Kidney (tissue), 14 donors: ENCODE data around the gene NUDT3. TPM values are rescaled to one million over a fixed set of nuclear protein-coding genes. Genes with fewer than 3 reads are reported as not detected.

ENCODE experiments used
- DNase-seq, 5 donors: peaks; one replicate each; pipeline ENCODE4 v3.0.0-alpha.2; 2013 to 2020
- FAIRE-seq: peaks from 2 replicates; lab custom pipeline; 2012; peaks lifted over from hg19 to GRCh38; lab: Jason Lieb, UNC
- H3K27ac ChIP-seq, 2 donors: one replicate each; pipeline ENCODE4 v1.7.0; 2013; ENCODE audit warnings: low read depth in 2 of 2, low read length in 2 of 2, inconsistent platforms in 1 of 2
- H3K27me3 ChIP-seq: one replicate; pipeline ENCODE4 v1.7.1; 2013; ENCODE audit warnings: low read length, inconsistent platforms; ENCODE audit not compliant: control insufficient read depth, insufficient read depth
- H3K36me3 ChIP-seq, 3 donors: one replicate each; pipeline versions ENCODE4 v1.7.0 to v1.7.1; 2013; ENCODE audit warnings: low read length in 3 of 3, control low read depth in 1 of 3, inconsistent platforms in 1 of 3; ENCODE audit not compliant: insufficient read depth in 3 of 3, control insufficient read depth in 2 of 3
- H3K4me1 ChIP-seq, 3 donors: one replicate each; pipeline versions ENCODE4 v1.7.0 to v1.7.1; 2013; ENCODE audit warnings: low read length in 3 of 3, inconsistent platforms in 1 of 3, low read depth in 1 of 3; ENCODE audit not compliant: control insufficient read depth in 2 of 3, insufficient read depth in 2 of 3
- H3K4me3 ChIP-seq, 3 donors: one replicate each; pipeline versions ENCODE4 v1.7.0 to v1.8.1; 2013; ENCODE audit warnings: low read length in 3 of 3, control low read depth in 1 of 3, inconsistent platforms in 1 of 3
- H3K9ac ChIP-seq, 3 donors: one replicate each; pipeline versions ENCODE4 v1.7.0 to v1.7.1; 2013; ENCODE audit warnings: low read length in 3 of 3, control low read depth in 1 of 3, inconsistent platforms in 1 of 3
- H3K9me3 ChIP-seq, 3 donors: one replicate each; pipeline versions ENCODE4 v1.7.0 to v1.7.1; 2013; ENCODE audit warnings: low read length in 3 of 3, control low read depth in 1 of 3, inconsistent platforms in 1 of 3; ENCODE audit not compliant: control insufficient read depth in 2 of 3, insufficient read depth in 1 of 3
- CTCF ChIP-seq: IDR thresholded peaks from 3 replicates; pipeline ENCODE4 v1.5.1; 2012; ENCODE audit warnings: mild to moderate bottlenecking, moderate library complexity, borderline replicate concordance; ENCODE audit not compliant: insufficient read depth; ENCODE audit errors: extremely low read depth
- intact Hi-C: fragments of 100-400 bp; cut with DNase I; formaldehyde crosslinking; loops from one replicate; pipeline ENCODE4 v1.11.1; 2022
- polyA plus RNA-seq: library from polyadenylated mRNA; stranded (reverse); fragments of 350-450 nt; fragmentation: Illumina TruSeq; extraction: RNeasy Lipid Tissue Mini Kit (QIAGEN cat#74804); gene quantifications from one replicate; pipeline ENCODE4 v1.2.3, GENCODE V29; 2014; ENCODE audit warnings: low read depth, low replicate concordance; ENCODE audit not compliant: insufficient read depth
- total RNA-seq: library from RNA; stranded (reverse); fragmentation: NEBNext Ultra II Directional; extraction: Animal tissue kit (Norgen Biotek cat#: 25700); gene quantifications from one replicate; pipeline ENCODE4 v1.2.1, GENCODE V29; 2021
- donor health status: control.
- donor health status: control.
- donor health status: control.
- donor health status: control.
- donor health status: control.
- donor health status: DM: yes; HTN: yes; CAD: no.
- donor health status: Normal renal cell carcinoma (clear cell type).

The NUDT3 gene
- total and polyA plus RNA-seq, 2 donors from 2014 or later, result 17.7 to 53.8 TPM

GRCh38 chr6:34350934-34351217, 41.6 kb downstream of the NUDT3 start:
- Histone ChIP-seq H3K27ac (no peak overlapping the region), H3K4me3 (no peak overlapping the region), H3K27me3 (no peaks in the 10 kb centered on the region), H3K4me1 (peaks cover 0 to 3% (median 0%) of the 10 kb centered on the region in 3 donors), H3K9ac (no peak overlapping the region), H3K36me3 (no peaks in the 10 kb centered on the region), H3K9me3 (no peaks in the 10 kb centered on the region)
- intact Hi-C loops, result no loop called here
- DNase-seq (no peak), FAIRE-seq (no peak)
- TF ChIP-seq CTCF, result no peak

- FAIRE-seq (no peak), DNase-seq (no peak)
- Histone ChIP-seq H3K27me3 (no peaks in the 10 kb centered on the region), H3K27ac (no peak overlapping the region), H3K4me1 (peaks cover 0 to 3% (median 0%) of the 10 kb centered on the region in 3 donors), H3K9ac (no peak overlapping the region), H3K4me3 (no peak overlapping the region), H3K9me3 (no peaks in the 10 kb centered on the region), H3K36me3 (no peaks in the 10 kb centered on the region)
- intact Hi-C loops, result no loop called here
- no peak for TF ChIP-seq CTCF
Measured at GRCh38 chr6:34350137-34350933, 42.1 kb downstream of the NUDT3 start.

- H3K4me1 ChIP-seq, result peaks cover 0 to 3% (median 0%) of the 10 kb centered on the region in 3 donors
- no peak overlapping the region for H3K9ac ChIP-seq
- H3K36me3 ChIP-seq, result no peaks in the 10 kb centered on the region
- no peak for TF ChIP-seq CTCF
- H3K9me3 ChIP-seq, result no peaks in the 10 kb centered on the region
- H3K27me3 ChIP-seq, result no peaks in the 10 kb centered on the region
- FAIRE-seq (no peak), DNase-seq (no peak)
- H3K27ac ChIP-seq, result no peak overlapping the region
- intact Hi-C loops, result no loop called here
- no peak overlapping the region for H3K4me3 ChIP-seq
Measured at GRCh38 chr6:34349211-34349610, 43.3 kb downstream of the NUDT3 start.
